A673 (cell line): ENCODE data around the gene PHLPP2.

Experiments
- EZH2 ChIP-seq: fragments of 200-600 bp; sonication (generic); IDR thresholded peaks from 2 replicates; pipeline ENCODE4 v1.6.1; 2017; ENCODE audit warnings: borderline replicate concordance, low read depth, mild to moderate bottlenecking, mixed read lengths, antibody characterized with exemption, low read length; ENCODE audit not compliant: poor library complexity, severe bottlenecking
- TF ChIP-seq, protein P1 (sequence below): fragments of 300-800, 200-600 bp; sonication (generic); conservative IDR thresholded peaks from 2 replicates; pipeline ENCODE4 v1.5.1; 2017; ENCODE audit warnings: low read depth, mild to moderate bottlenecking, antibody characterized with exemption, low read length, moderate library complexity, mixed read lengths

DNA sequence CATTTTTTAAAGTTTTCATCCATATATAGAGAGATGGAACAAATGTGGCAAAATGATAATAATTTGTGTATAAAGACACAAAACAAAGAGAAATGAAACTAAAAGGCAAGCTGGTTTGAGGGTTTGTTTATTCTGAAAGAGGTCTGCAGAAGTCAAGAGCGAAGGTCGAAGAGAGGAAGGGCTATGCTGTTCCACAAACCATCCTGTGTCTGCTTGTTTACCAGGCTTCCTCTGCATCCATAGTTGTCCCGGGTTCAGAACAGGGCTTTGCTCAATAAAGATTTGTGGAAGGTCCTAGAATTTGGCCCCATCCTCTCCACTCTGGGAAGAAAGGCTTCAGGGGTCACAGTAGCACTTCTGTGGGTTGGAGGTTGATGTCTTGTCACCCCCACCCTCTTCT lies 100.9 kb downstream of the PHLPP2 start:
- TF ChIP-seq EZH2, result no peak
- TF ChIP-seq, protein P1, sequence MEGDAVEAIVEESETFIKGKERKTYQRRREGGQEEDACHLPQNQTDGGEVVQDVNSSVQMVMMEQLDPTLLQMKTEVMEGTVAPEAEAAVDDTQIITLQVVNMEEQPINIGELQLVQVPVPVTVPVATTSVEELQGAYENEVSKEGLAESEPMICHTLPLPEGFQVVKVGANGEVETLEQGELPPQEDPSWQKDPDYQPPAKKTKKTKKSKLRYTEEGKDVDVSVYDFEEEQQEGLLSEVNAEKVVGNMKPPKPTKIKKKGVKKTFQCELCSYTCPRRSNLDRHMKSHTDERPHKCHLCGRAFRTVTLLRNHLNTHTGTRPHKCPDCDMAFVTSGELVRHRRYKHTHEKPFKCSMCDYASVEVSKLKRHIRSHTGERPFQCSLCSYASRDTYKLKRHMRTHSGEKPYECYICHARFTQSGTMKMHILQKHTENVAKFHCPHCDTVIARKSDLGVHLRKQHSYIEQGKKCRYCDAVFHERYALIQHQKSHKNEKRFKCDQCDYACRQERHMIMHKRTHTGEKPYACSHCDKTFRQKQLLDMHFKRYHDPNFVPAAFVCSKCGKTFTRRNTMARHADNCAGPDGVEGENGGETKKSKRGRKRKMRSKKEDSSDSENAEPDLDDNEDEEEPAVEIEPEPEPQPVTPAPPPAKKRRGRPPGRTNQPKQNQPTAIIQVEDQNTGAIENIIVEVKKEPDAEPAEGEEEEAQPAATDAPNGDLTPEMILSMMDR, result no peak
